Immature natural killer cell (primary cell): ENCODE measurements around the gene ACTN4. TPM values are rescaled to one million over a fixed set of nuclear protein-coding genes. Genes with fewer than 3 reads are reported as not detected.

ENCODE experiments used
- DNase-seq, 3 donors: peaks; one replicate each; pipeline ENCODE4 v3.0.0; 2022; ENCODE audit warnings: mixed read lengths in 1 of 3
- H3K27ac Mint-ChIP-seq, 6 donors: one replicate each; pipeline ENCODE4 v1.8.0; 2020; ENCODE audit warnings: mixed read lengths in 6 of 6, mild to moderate bottlenecking in 5 of 6, inconsistent platforms in 4 of 6, moderate library complexity in 3 of 6
- H3K27me3 Mint-ChIP-seq, 3 donors: one replicate each; pipeline ENCODE4 v1.8.0; 2020 to 2021; ENCODE audit warnings: low read depth in 3 of 3, mild to moderate bottlenecking in 3 of 3, mixed read lengths in 3 of 3, moderate library complexity in 3 of 3, inconsistent platforms in 1 of 3
- H3K36me3 Mint-ChIP-seq, 3 donors: one replicate each; pipeline ENCODE4 v1.8.0; 2020; ENCODE audit warnings: mixed read lengths in 3 of 3, inconsistent platforms in 2 of 3, mild to moderate bottlenecking in 2 of 3
- H3K4me1 Mint-ChIP-seq, 2 donors: one replicate each; pipeline ENCODE4 v1.8.0; 2020; ENCODE audit warnings: inconsistent platforms in 2 of 2, mild to moderate bottlenecking in 2 of 2, mixed read lengths in 2 of 2, moderate library complexity in 1 of 2
- H3K4me3 Mint-ChIP-seq, 5 donors: one replicate each; pipeline ENCODE4 v1.8.0; 2020; ENCODE audit warnings: mild to moderate bottlenecking in 5 of 5, mixed read lengths in 5 of 5, inconsistent platforms in 3 of 5, moderate library complexity in 3 of 5
- H3K9me3 Mint-ChIP-seq, 6 donors: one replicate each; pipeline ENCODE4 v1.8.0; 2020; ENCODE audit warnings: mild to moderate bottlenecking in 6 of 6, mixed read lengths in 6 of 6, inconsistent platforms in 4 of 6, moderate library complexity in 3 of 6
- polyA plus RNA-seq, 3 donors: library from polyadenylated mRNA; unstranded; fragments of 300-500 nt; fragmentation: Illumina TruSeq; gene quantifications; one replicate each; pipeline ENCODE4 v1.2.3, GENCODE V29; 2021

The ACTN4 gene
- polyA plus RNA-seq, 3 donors from 2014 or later: 8.5 to 68.3 (median 17.4) TPM

- peaks cover 0 to 6% (median 0%) of the 10 kb centered on the region in 3 donors for H3K27me3 Mint-ChIP-seq
- peaks cover 3 to 5% of the 10 kb centered on the region in 2 donors for H3K4me1 Mint-ChIP-seq
- H3K4me3 Mint-ChIP-seq: no peak overlapping the region
- H3K9me3 Mint-ChIP-seq: no peaks in the 10 kb centered on the region
- no peak for DNase-seq
- peak overlapping the region in 2 of 6 donors; percentile 48 to 58 for H3K27ac Mint-ChIP-seq
- peaks cover 0 to 6% (median 0%) of the 10 kb centered on the region in 3 donors for H3K36me3 Mint-ChIP-seq
These were observed 72.5 kb downstream of the ACTN4 start for GRCh38 chr19:38719761-38720558.

GRCh38 chr19:38720559-38721236 lies 73.2 kb downstream of the ACTN4 start:
- H3K36me3 Mint-ChIP-seq: peaks cover 0 to 6% (median 0%) of the 10 kb centered on the region in 3 donors
- H3K4me1 Mint-ChIP-seq: peaks cover 9% of the 10 kb centered on the region in 2 donors
- peaks cover 0 to 6% (median 0%) of the 10 kb centered on the region in 3 donors for H3K27me3 Mint-ChIP-seq
- H3K4me3 Mint-ChIP-seq: no peak overlapping the region
- no peak for DNase-seq
- no peaks in the 10 kb centered on the region for H3K9me3 Mint-ChIP-seq
- peak overlapping the region in 1 of 6 donors; percentile 29 for H3K27ac Mint-ChIP-seq

- Mint-ChIP-seq H3K27ac (peak overlapping the region in 2 of 6 donors; percentile 29 to 51), H3K36me3 (peaks cover 0 to 10% (median 3%) of the 10 kb centered on the region in 3 donors), H3K4me3 (no peak overlapping the region), H3K4me1 (peaks cover 17% of the 10 kb centered on the region in 2 donors), H3K9me3 (no peaks in the 10 kb centered on the region), H3K27me3 (peaks cover under 1 to 7% (median 2%) of the 10 kb centered on the region in 3 donors)
- no peak for DNase-seq
These were observed 74.0 kb downstream of the ACTN4 start for GRCh38 chr19:38721496-38721895.

- no peak for DNase-seq
- peaks cover 24% of the 10 kb centered on the region in 2 donors for H3K4me1 Mint-ChIP-seq
- peak overlapping the region in 2 of 6 donors; percentile 26 to 45 for H3K27ac Mint-ChIP-seq
- H3K4me3 Mint-ChIP-seq: no peak overlapping the region
- H3K9me3 Mint-ChIP-seq: no peaks in the 10 kb centered on the region
- H3K27me3 Mint-ChIP-seq: peaks cover 5 to 9% (median 6%) of the 10 kb centered on the region in 3 donors
- peaks cover 0 to 11% (median 5%) of the 10 kb centered on the region in 3 donors for H3K36me3 Mint-ChIP-seq
These were observed 74.7 kb downstream of the ACTN4 start for GRCh38 chr19:38721979-38722773.

- Mint-ChIP-seq H3K9me3 (no peaks in the 10 kb centered on the region), H3K4me3 (no peak overlapping the region), H3K36me3 (peaks cover 0 to 11% (median 5%) of the 10 kb centered on the region in 3 donors), H3K27ac (peak overlapping the region in 5 of 6 donors; percentile 28 to 68 (median 49)), H3K27me3 (peaks cover 5 to 11% (median 6%) of the 10 kb centered on the region in 3 donors), H3K4me1 (peaks cover 24 to 31% of the 10 kb centered on the region in 2 donors)
- DNase-seq: no peak
These were observed 75.6 kb downstream of the ACTN4 start for GRCh38 chr19:38722947-38723605.

GRCh38 chr19:38723606-38723965 lies 76.1 kb downstream of the ACTN4 start:
- Mint-ChIP-seq H3K4me3 (no peak overlapping the region), H3K36me3 (peaks cover 0 to 11% (median 5%) of the 10 kb centered on the region in 3 donors), H3K27ac (peak overlapping the region in 3 of 6 donors; percentile 29 to 68 (median 66)), H3K9me3 (no peaks in the 10 kb centered on the region), H3K4me1 (peaks cover 24 to 33% of the 10 kb centered on the region in 2 donors), H3K27me3 (peaks cover 5 to 14% (median 6%) of the 10 kb centered on the region in 3 donors)
- no peak for DNase-seq

GRCh38 chr19:38723990-38724854 lies 76.8 kb downstream of the ACTN4 start:
- Mint-ChIP-seq H3K4me1 (peaks cover 25 to 33% of the 10 kb centered on the region in 2 donors), H3K27ac (peak overlapping the region in 3 of 6 donors; percentile 5 to 96 (median 71)), H3K27me3 (peaks cover 5 to 12% (median 6%) of the 10 kb centered on the region in 3 donors), H3K4me3 (peak overlapping the region in 1 of 5 donors; percentile 32), H3K36me3 (peaks cover 0 to 11% (median 5%) of the 10 kb centered on the region in 3 donors), H3K9me3 (no peaks in the 10 kb centered on the region)
- DNase-seq: no peak

- Mint-ChIP-seq H3K9me3 (no peaks in the 10 kb centered on the region), H3K27me3 (peaks cover 7 to 23% (median 12%) of the 10 kb centered on the region in 3 donors), H3K4me1 (peaks cover 39 to 44% of the 10 kb centered on the region in 2 donors), H3K4me3 (peak overlapping the region in 4 of 5 donors; percentile 60 to 72 (median 66)), H3K36me3 (peaks cover 4 to 16% (median 9%) of the 10 kb centered on the region in 3 donors), H3K27ac (peak overlapping the region; percentile 93 to 97 (median 96))
- DNase-seq: no peak
These were observed 78.2 kb downstream of the ACTN4 start for GRCh38 chr19:38725469-38726283.

GRCh38 chr19:38726284-38726673 lies 78.8 kb downstream of the ACTN4 start:
- Mint-ChIP-seq H3K9me3 (no peaks in the 10 kb centered on the region), H3K27ac (peak overlapping the region; percentile 93 to 97 (median 96)), H3K4me3 (peak overlapping the region; percentile 60 to 74 (median 69)), H3K27me3 (peaks cover 7 to 23% (median 12%) of the 10 kb centered on the region in 3 donors), H3K36me3 (peaks cover 4 to 16% (median 9%) of the 10 kb centered on the region in 3 donors), H3K4me1 (peaks cover 40 to 45% of the 10 kb centered on the region in 2 donors)
- DNase-seq: peak; percentile 39 to 46 (median 39)

GRCh38 chr19:38726761-38727301 lies 79.4 kb downstream of the ACTN4 start:
- H3K9me3 Mint-ChIP-seq: no peaks in the 10 kb centered on the region
- DNase-seq: peak; percentile 82 to 84 (median 83)
- H3K27me3 Mint-ChIP-seq: peaks cover 7 to 23% (median 12%) of the 10 kb centered on the region in 3 donors
- H3K4me3 Mint-ChIP-seq: peak overlapping the region; percentile 60 to 74 (median 69)
- peaks cover 45 to 49% of the 10 kb centered on the region in 2 donors for H3K4me1 Mint-ChIP-seq
- H3K27ac Mint-ChIP-seq: peak overlapping the region; percentile 93 to 97 (median 96)
- peaks cover 4 to 18% (median 9%) of the 10 kb centered on the region in 3 donors for H3K36me3 Mint-ChIP-seq

GRCh38 chr19:38727306-38727867 lies 79.9 kb downstream of the ACTN4 start:
- no peak for DNase-seq
- peaks cover 7 to 23% (median 17%) of the 10 kb centered on the region in 3 donors for H3K27me3 Mint-ChIP-seq
- peaks cover 51 to 54% of the 10 kb centered on the region in 2 donors for H3K4me1 Mint-ChIP-seq
- H3K27ac Mint-ChIP-seq: peak overlapping the region in 5 of 6 donors; percentile 93 to 97 (median 96)
- peak overlapping the region in 4 of 5 donors; percentile 60 to 74 (median 66) for H3K4me3 Mint-ChIP-seq
- peaks cover 4 to 21% (median 9%) of the 10 kb centered on the region in 3 donors for H3K36me3 Mint-ChIP-seq
- no peaks in the 10 kb centered on the region for H3K9me3 Mint-ChIP-seq
